A549 (cell line): ENCODE data around the gene IRAG1. TPM values are rescaled to one million over a fixed set of nuclear protein-coding genes. Genes with fewer than 3 reads are reported as not detected.

Experiments used
- ATAC-seq, 2 experiments: fragments of 200-7000 bp in 1 of 2; fragments of >200 bp in 1 of 2; cut with Nextera tagmentation in 1 of 2; cut with Tn5 transposase in 1 of 2; 3 replicates each; pipeline versions ENCODE4 v1.8.0 to v1.9.1; 2018 to 2020; ENCODE audit warnings: mild to moderate bottlenecking in 1 of 2, moderate library complexity in 1 of 2
- CTCF ChIA-PET: fragments of 300-600 bp; sonication (Branson Sonifier 250); formaldehyde crosslinking; extraction: SDS; loops from one replicate; lab custom pipeline; 2021; ENCODE audit warnings: antibody characterized with exemption, inconsistent platforms; lab: Yijun Ruan, JAX
- POLR2A ChIA-PET: fragments of 350-600 bp; formaldehyde crosslinking; extraction: SDS; loops from one replicate; lab custom pipeline; 2021; ENCODE audit warnings: antibody characterized with exemption, inconsistent platforms; lab: Yijun Ruan, JAX
- DNase-seq, 2 experiments: peaks; one replicate each; pipeline versions ENCODE4 v3.0.0 to v3.0.0-alpha.2; 2011 to 2016; ENCODE audit warnings: low read depth in 1 of 2, low spot score in 1 of 2
- FAIRE-seq: peaks from 2 replicates; lab custom pipeline; 2011; peaks lifted over from hg19 to GRCh38; lab: Jason Lieb, UNC
- H3K27ac ChIP-seq, 2 experiments: fragments of >200 bp; sonication (Bioruptor Twin); formaldehyde crosslinking; 3 replicates each; pipeline ENCODE4 v1.5.1; 2016 to 2017
- H3K4me1 ChIP-seq: fragments of >200 bp; sonication (Bioruptor Twin); formaldehyde crosslinking; 3 replicates; pipeline ENCODE4 v1.6.1; 2016
- H3K4me2 ChIP-seq: fragments of >200 bp; sonication (Bioruptor Twin); formaldehyde crosslinking; 3 replicates; pipeline ENCODE4 v1.6.1; 2016
- H3K4me3 ChIP-seq: fragments of >200 bp; sonication (Bioruptor Twin); formaldehyde crosslinking; 3 replicates; pipeline ENCODE4 v1.5.1; 2016
- H3K9me3 ChIP-seq: fragments of >200 bp; sonication (Bioruptor Twin); formaldehyde crosslinking; 3 replicates; pipeline ENCODE4 v1.6.1; 2016
- BHLHE40 ChIP-seq: IDR thresholded peaks from 2 replicates; pipeline ENCODE4 v1.6.1; 2012; ENCODE audit warnings: low read depth, low read length, inconsistent platforms
- CEBPB ChIP-seq, 2 experiments: fragments of >200 bp in 1 of 2; sonication (Bioruptor Twin) in 1 of 2; formaldehyde crosslinking in 1 of 2; IDR thresholded peaks; 2 replicates each; pipeline ENCODE4 v1.6.1; 2012 to 2016
- CHD4 ChIP-seq: fragments of 200-600 bp; sonication (generic); IDR thresholded peaks from 2 replicates; pipeline ENCODE4 v1.6.1; 2016; ENCODE audit warnings: antibody characterized with exemption, mild to moderate bottlenecking, borderline replicate concordance
- EHF ChIP-seq: fragments of 250-450 bp; sonication (Bioruptor Pico); IDR thresholded peaks from 2 replicates; pipeline ENCODE4 v1.5.0; 2020; ENCODE audit warnings: mild to moderate bottlenecking
- EHMT2 ChIP-seq: fragments of 200-600 bp; sonication (generic); IDR thresholded peaks from 2 replicates; pipeline ENCODE4 v1.6.1; 2016; ENCODE audit warnings: antibody characterized with exemption, low read depth, mild to moderate bottlenecking, moderate library complexity
- FOSL2 ChIP-seq, 2 experiments: fragments of 450-650 bp in 1 of 2; fragments of >200 bp in 1 of 2; sonication (Bioruptor Twin) in 1 of 2; formaldehyde crosslinking; IDR thresholded peaks; 2 replicates each; pipeline versions ENCODE4 v1.5.0 to v1.6.1; 2016 to 2020; ENCODE audit warnings: mild to moderate bottlenecking in 1 of 2, moderate library complexity in 1 of 2
- FOXS1 ChIP-seq: fragments of 250-450 bp; sonication (Bioruptor Pico); IDR thresholded peaks from 2 replicates; pipeline ENCODE4 v1.5.0; 2020; ENCODE audit warnings: mild to moderate bottlenecking, moderate library complexity
- GATA3 ChIP-seq: IDR thresholded peaks from 2 replicates; pipeline ENCODE4 v1.6.1; 2012; ENCODE audit warnings: borderline replicate concordance
- HOXB13 ChIP-seq: fragments of 250-450 bp; sonication (Bioruptor Pico); IDR thresholded peaks from 2 replicates; pipeline ENCODE4 v1.5.0; 2020; ENCODE audit warnings: low read depth, mild to moderate bottlenecking, moderate library complexity
- HOXB5 ChIP-seq: fragments of 250-450 bp; sonication (Bioruptor Pico); IDR thresholded peaks from 2 replicates; pipeline ENCODE4 v1.5.0; 2020; ENCODE audit warnings: mild to moderate bottlenecking, moderate library complexity
- JUN ChIP-seq, 2 experiments: fragments of >200 bp; sonication (Bioruptor Twin); formaldehyde crosslinking; IDR thresholded peaks; 2 replicates in 1 of 2; 3 replicates in 1 of 2; pipeline ENCODE4 v1.6.1; 2016 to 2017
- KDM1A ChIP-seq: fragments of 200-600 bp; sonication (generic); IDR thresholded peaks from 2 replicates; pipeline ENCODE4 v1.6.1; 2016; ENCODE audit warnings: low read depth, mild to moderate bottlenecking
- MAFK ChIP-seq: fragments of 450-650 bp; IDR thresholded peaks from 2 replicates; pipeline ENCODE4 v1.6.1; 2014; ENCODE audit not compliant: partially characterized antibody
- MAZ ChIP-seq: fragments of 150-350 bp; IDR thresholded peaks from 2 replicates; pipeline ENCODE4 v1.6.1; 2014; ENCODE audit warnings: antibody characterized with exemption, low read depth, low read length, borderline replicate concordance
- NR3C1 ChIP-seq: fragments of >200 bp; sonication (Bioruptor Twin); formaldehyde crosslinking; IDR thresholded peaks from 3 replicates; pipeline ENCODE4 v1.6.1; 2017
- PHF8 ChIP-seq: fragments of 200-600 bp; sonication (generic); IDR thresholded peaks from 2 replicates; pipeline ENCODE4 v1.6.1; 2016; ENCODE audit warnings: low read depth, mild to moderate bottlenecking, antibody characterized with exemption, moderate library complexity, borderline replicate concordance
- RAD21 ChIP-seq, 2 experiments: fragments of >200 bp in 1 of 2; sonication (Bioruptor Twin) in 1 of 2; formaldehyde crosslinking in 1 of 2; IDR thresholded peaks in 1 of 2; conservative IDR thresholded peaks in 1 of 2; 2 replicates in 1 of 2; 3 replicates in 1 of 2; pipeline ENCODE4 v1.6.1; 2012 to 2018; ENCODE audit warnings: inconsistent platforms in 1 of 2
- RCOR1 ChIP-seq: fragments of 150-350 bp; IDR thresholded peaks from 2 replicates; pipeline ENCODE4 v1.6.1; 2014; ENCODE audit warnings: antibody characterized with exemption, low read length, low read depth
- RNF2 ChIP-seq: fragments of 200-600 bp; sonication (generic); IDR thresholded peaks from 2 replicates; pipeline ENCODE4 v1.6.1; 2016; ENCODE audit warnings: low read depth, mild to moderate bottlenecking, antibody characterized with exemption, moderate library complexity, borderline replicate concordance
- SMC3 ChIP-seq: fragments of >200 bp; sonication (Bioruptor Twin); formaldehyde crosslinking; IDR thresholded peaks from 3 replicates; pipeline ENCODE4 v1.6.1; 2018; ENCODE audit warnings: inconsistent platforms
- TFCP2L1 ChIP-seq: fragments of 250-450 bp; sonication (Bioruptor Pico); IDR thresholded peaks from 2 replicates; pipeline ENCODE4 v1.5.0; 2021; ENCODE audit warnings: mild to moderate bottlenecking
- ZFP36 ChIP-seq: fragments of 450-650 bp; IDR thresholded peaks from 2 replicates; pipeline ENCODE4 v1.6.1; 2014; ENCODE audit warnings: borderline replicate concordance; ENCODE audit not compliant: partially characterized antibody
- ZNF302 ChIP-seq: fragments of 250-450 bp; sonication (Bioruptor Pico); IDR thresholded peaks from 2 replicates; pipeline ENCODE4 v1.9.0; 2021; ENCODE audit warnings: inconsistent platforms, mild to moderate bottlenecking, moderate library complexity
- WGBS: methylation state at CpG from one replicate; pipeline ENCODE4 v1.1.6; 2017; ENCODE audit errors: missing lambda C conversion rate; 5-methylcytosine and 5-hydroxymethylcytosine counted together
- polyA plus RNA-seq, 4 experiments: library from polyadenylated mRNA; depleted of rRNA in 3 of 4; stranded (reverse); fragments of >200 nt; fragmentation: RNase III in 1 of 4; extraction: RNeasy Plus Mini Kit Qiagen cat#74134 plus additional on column Dnase treatment in 1 of 4; gene quantifications; 2 replicates in 3 of 4; 3 replicates in 1 of 4; pipeline ENCODE4 v1.2.3, GENCODE V29; 2011 to 2017
- TF ChIP-seq, protein P1 (sequence below): fragments of 450-650 bp; IDR thresholded peaks from 2 replicates; pipeline ENCODE4 v1.6.1; 2014; ENCODE audit warnings: antibody characterized with exemption
- TF ChIP-seq, protein P2 (sequence below): fragments of 150-350 bp; IDR thresholded peaks from 2 replicates; pipeline ENCODE4 v1.6.1; 2014; ENCODE audit warnings: low read depth, mild to moderate bottlenecking, low read length
- TF ChIP-seq, protein P3 (sequence below): fragments of 200-600 bp; sonication (generic); IDR thresholded peaks from 2 replicates; pipeline ENCODE4 v1.6.1; 2016; ENCODE audit warnings: antibody characterized with exemption, mild to moderate bottlenecking, moderate library complexity
- TF ChIP-seq, protein P4 (sequence below): fragments of >200 bp; sonication (Bioruptor Twin); formaldehyde crosslinking; IDR thresholded peaks from 3 replicates; pipeline ENCODE4 v1.5.1; 2016
- TF ChIP-seq, protein P5 (sequence below): fragments of 250-450 bp; sonication (Bioruptor Pico); IDR thresholded peaks from 2 replicates; pipeline ENCODE4 v1.5.0; 2021; ENCODE audit warnings: mild to moderate bottlenecking, moderate library complexity, borderline replicate concordance

IRAG1 gene
- polyA plus RNA-seq, 2 of the 4 experiments (the other 2 are of a cell fraction) = 0.05 TPM; not detected in 1

DNA sequence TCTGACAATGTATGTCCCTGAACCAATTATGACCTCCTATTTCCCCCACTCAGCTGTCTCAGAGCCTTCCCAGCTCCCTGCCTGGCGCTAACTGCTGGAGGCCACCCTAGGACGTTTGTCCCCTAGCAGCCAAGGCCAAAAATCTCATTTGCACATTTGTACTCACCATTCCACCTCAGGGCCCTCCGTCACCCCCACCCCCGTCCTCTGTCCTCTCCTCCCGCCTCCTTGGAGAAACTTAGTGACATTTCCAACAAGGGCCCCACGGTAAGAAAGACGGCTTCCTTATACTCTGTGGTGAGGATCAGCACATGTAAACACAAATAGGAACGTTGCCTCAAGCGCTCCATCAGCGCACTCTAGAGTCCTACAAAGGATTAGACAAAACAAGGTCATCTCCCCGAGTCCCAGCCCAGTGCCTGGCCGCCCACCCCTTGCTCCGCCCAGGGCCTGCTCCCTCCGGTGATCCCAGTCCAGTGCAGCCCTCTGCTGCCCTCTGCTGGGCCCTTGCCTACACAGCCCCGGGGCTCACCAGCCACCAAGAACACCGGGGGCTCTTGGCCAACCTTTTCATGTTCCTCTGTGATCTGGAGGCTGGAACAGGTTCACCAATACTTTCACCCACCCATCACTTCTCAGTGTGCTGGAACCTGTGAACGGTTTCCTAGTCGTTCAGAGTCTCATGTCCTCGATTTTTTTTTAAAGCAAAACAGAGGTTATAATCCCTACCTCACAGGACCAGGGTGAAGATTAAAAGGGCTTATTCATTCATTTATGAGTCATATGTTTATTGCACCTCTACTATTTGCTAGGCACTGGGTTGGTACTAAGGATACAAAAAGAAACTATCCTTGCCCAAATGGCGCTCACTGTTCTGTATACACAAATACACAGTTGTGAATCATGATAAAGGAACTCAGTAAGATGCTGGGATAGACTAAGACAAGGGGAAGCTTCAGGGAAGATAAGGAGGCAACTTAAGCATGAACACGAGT, 42.2 kb upstream of the IRAG1 start:
- DNase-seq (peak; percentile 93 to 97), ATAC-seq (peak; percentile 98 to 99), FAIRE-seq (peak; percentile 54)
- Histone ChIP-seq H3K4me2 (peak overlapping the region; percentile 71), H3K4me3 (peak overlapping the region; percentile 27), H3K27ac (peak overlapping the region; percentile 77 to 88), H3K4me1 (peaks cover 13% of the 10 kb centered on the region), H3K9me3 (no peaks in the 10 kb centered on the region)
- POLR2A ChIA-PET = interaction anchor here (0.6 to 0.9 kb wide), 2 partner anchors 195 to 431 kb away, joined by 3 read pairs; partner anchors contain the start of genes ADM and RNF141
- CTCF ChIA-PET = interaction anchor here (0.6 to 6.3 kb wide), 61 partner anchors 8 to 977 kb away, joined by 3 to 51 read pairs (median 4); partner anchors contain the start of genes AMPD3, IRAG1 and RNF141
- WGBS = 4% methylated on average over 19 of the region's 21 CpGs
- TF ChIP-seq RCOR1 = no peak
- no peak for TF ChIP-seq EHMT2
- no peak for TF ChIP-seq EHF (CRISPR knock-in tag)
- TF ChIP-seq JUN (IDR thresholded peaks at IDR 0.05) = peak; percentile 27 to 64; a peak in 2 of 5 replicates
- TF ChIP-seq RAD21 (conservative IDR thresholded peaks at IDR 0.05 in 1 of 2, IDR thresholded peaks at IDR 0.05 in 1 of 2) = peak; percentile 98 to 100
- TF ChIP-seq MAZ = peak; percentile 53; the same call in 1 of the 2 replicates
- no peak for TF ChIP-seq KDM1A
- no peak for TF ChIP-seq CHD4
- TF ChIP-seq MAFK = peak; percentile 9
- TF ChIP-seq, protein P1, sequence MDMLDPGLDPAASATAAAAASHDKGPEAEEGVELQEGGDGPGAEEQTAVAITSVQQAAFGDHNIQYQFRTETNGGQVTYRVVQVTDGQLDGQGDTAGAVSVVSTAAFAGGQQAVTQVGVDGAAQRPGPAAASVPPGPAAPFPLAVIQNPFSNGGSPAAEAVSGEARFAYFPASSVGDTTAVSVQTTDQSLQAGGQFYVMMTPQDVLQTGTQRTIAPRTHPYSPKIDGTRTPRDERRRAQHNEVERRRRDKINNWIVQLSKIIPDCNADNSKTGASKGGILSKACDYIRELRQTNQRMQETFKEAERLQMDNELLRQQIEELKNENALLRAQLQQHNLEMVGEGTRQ = no peak
- TF ChIP-seq, protein P2, sequence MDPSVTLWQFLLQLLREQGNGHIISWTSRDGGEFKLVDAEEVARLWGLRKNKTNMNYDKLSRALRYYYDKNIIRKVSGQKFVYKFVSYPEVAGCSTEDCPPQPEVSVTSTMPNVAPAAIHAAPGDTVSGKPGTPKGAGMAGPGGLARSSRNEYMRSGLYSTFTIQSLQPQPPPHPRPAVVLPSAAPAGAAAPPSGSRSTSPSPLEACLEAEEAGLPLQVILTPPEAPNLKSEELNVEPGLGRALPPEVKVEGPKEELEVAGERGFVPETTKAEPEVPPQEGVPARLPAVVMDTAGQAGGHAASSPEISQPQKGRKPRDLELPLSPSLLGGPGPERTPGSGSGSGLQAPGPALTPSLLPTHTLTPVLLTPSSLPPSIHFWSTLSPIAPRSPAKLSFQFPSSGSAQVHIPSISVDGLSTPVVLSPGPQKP = no peak
- TF ChIP-seq HOXB13 (CRISPR knock-in tag) = no peak
- TF ChIP-seq HOXB5 (CRISPR knock-in tag) = no peak
- no peak for TF ChIP-seq RNF2
- TF ChIP-seq ZNF302 (CRISPR knock-in tag) = no peak
- no peak; the same call in none of the 2 replicates for TF ChIP-seq FOSL2 (IDR thresholded peaks at IDR 0.05)
- peak; percentile 91 for TF ChIP-seq FOSL2 (CRISPR knock-in tag; IDR thresholded peaks at IDR 0.05)
- peak; percentile 99 for TF ChIP-seq SMC3
- TF ChIP-seq, protein P3, sequence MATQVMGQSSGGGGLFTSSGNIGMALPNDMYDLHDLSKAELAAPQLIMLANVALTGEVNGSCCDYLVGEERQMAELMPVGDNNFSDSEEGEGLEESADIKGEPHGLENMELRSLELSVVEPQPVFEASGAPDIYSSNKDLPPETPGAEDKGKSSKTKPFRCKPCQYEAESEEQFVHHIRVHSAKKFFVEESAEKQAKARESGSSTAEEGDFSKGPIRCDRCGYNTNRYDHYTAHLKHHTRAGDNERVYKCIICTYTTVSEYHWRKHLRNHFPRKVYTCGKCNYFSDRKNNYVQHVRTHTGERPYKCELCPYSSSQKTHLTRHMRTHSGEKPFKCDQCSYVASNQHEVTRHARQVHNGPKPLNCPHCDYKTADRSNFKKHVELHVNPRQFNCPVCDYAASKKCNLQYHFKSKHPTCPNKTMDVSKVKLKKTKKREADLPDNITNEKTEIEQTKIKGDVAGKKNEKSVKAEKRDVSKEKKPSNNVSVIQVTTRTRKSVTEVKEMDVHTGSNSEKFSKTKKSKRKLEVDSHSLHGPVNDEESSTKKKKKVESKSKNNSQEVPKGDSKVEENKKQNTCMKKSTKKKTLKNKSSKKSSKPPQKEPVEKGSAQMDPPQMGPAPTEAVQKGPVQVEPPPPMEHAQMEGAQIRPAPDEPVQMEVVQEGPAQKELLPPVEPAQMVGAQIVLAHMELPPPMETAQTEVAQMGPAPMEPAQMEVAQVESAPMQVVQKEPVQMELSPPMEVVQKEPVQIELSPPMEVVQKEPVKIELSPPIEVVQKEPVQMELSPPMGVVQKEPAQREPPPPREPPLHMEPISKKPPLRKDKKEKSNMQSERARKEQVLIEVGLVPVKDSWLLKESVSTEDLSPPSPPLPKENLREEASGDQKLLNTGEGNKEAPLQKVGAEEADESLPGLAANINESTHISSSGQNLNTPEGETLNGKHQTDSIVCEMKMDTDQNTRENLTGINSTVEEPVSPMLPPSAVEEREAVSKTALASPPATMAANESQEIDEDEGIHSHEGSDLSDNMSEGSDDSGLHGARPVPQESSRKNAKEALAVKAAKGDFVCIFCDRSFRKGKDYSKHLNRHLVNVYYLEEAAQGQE = no peak
- TF ChIP-seq TFCP2L1 (CRISPR knock-in tag) = no peak
- TF ChIP-seq, protein P4, sequence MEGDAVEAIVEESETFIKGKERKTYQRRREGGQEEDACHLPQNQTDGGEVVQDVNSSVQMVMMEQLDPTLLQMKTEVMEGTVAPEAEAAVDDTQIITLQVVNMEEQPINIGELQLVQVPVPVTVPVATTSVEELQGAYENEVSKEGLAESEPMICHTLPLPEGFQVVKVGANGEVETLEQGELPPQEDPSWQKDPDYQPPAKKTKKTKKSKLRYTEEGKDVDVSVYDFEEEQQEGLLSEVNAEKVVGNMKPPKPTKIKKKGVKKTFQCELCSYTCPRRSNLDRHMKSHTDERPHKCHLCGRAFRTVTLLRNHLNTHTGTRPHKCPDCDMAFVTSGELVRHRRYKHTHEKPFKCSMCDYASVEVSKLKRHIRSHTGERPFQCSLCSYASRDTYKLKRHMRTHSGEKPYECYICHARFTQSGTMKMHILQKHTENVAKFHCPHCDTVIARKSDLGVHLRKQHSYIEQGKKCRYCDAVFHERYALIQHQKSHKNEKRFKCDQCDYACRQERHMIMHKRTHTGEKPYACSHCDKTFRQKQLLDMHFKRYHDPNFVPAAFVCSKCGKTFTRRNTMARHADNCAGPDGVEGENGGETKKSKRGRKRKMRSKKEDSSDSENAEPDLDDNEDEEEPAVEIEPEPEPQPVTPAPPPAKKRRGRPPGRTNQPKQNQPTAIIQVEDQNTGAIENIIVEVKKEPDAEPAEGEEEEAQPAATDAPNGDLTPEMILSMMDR = peak; percentile 99
- TF ChIP-seq NR3C1 = no peak
- TF ChIP-seq PHF8 = no peak
- TF ChIP-seq FOXS1 (CRISPR knock-in tag) = no peak
- 0 out of 2 replicates have a peak, but pooled peaks have one; percentile 39 for TF ChIP-seq GATA3
- no peak for TF ChIP-seq ZFP36
- TF ChIP-seq, protein P5, sequence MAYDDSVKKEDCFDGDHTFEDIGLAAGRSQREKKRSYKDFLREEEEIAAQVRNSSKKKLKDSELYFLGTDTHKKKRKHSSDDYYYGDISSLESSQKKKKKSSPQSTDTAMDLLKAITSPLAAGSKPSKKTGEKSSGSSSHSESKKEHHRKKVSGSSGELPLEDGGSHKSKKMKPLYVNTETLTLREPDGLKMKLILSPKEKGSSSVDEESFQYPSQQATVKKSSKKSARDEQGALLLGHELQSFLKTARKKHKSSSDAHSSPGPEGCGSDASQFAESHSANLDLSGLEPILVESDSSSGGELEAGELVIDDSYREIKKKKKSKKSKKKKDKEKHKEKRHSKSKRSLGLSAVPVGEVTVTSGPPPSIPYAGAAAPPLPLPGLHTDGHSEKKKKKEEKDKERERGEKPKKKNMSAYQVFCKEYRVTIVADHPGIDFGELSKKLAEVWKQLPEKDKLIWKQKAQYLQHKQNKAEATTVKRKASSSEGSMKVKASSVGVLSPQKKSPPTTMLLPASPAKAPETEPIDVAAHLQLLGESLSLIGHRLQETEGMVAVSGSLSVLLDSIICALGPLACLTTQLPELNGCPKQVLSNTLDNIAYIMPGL = no peak
- TF ChIP-seq CEBPB (IDR thresholded peaks at IDR 0.05) = peak in 1 of 2 experiments; percentile 40; a peak in 2 of 4 replicates
- TF ChIP-seq BHLHE40 = 0 out of 2 replicates have a peak, but pooled peaks have one; percentile 27
